PC-3 (cell line): ENCODE measurements around the gene TTF1. TPM values are rescaled to one million over a fixed set of nuclear protein-coding genes. Genes with fewer than 3 reads are reported as not detected.

Experiments used
- ATAC-seq: fragments of 200-7000 bp; cut with Tn5 transposase; 2 replicates; pipeline ENCODE4 v1.9.1; 2020; ENCODE audit warnings: mild to moderate bottlenecking, moderate library complexity
- BruUV-seq: library from RNA; stranded (reverse); fragments of 400-500 nt; replicated peaks from 2 replicates; lab custom pipeline; 2021; lab: Mats Ljungman, UMichigan
- CTCF ChIA-PET: fragments of 300-600 bp; sonication (Branson Sonifier 250); formaldehyde crosslinking; loops from one replicate; lab custom pipeline; 2022; ENCODE audit warnings: antibody characterized with exemption; lab: Charles Lee
- POLR2A ChIA-PET: fragments of 300-600 bp; sonication (Branson Sonifier 250); formaldehyde crosslinking; loops from one replicate; lab custom pipeline; 2022; ENCODE audit warnings: antibody characterized with exemption; ENCODE audit not compliant: unreplicated experiment; lab: Charles Lee
- DNase-seq: peaks from one replicate; pipeline ENCODE4 v3.0.0-alpha.2; 2015
- H2AFZ ChIP-seq: fragments of 300-600 bp; sonication (generic); 2 replicates; pipeline ENCODE4 v1.6.0; 2016; ENCODE audit warnings: antibody characterized with exemption, low read length
- H3F3A ChIP-seq: fragments of 300-600 bp; sonication (generic); one replicate; pipeline ENCODE4 v1.6.0; 2017; ENCODE audit warnings: antibody characterized with exemption, low read length, control low read depth, mild to moderate bottlenecking; ENCODE audit not compliant: unreplicated experiment
- H3K27ac ChIP-seq: fragments of 300-600 bp; sonication (generic); 2 replicates; pipeline ENCODE4 v1.5.1; 2016; ENCODE audit warnings: mild to moderate bottlenecking, low read length
- H3K27me3 ChIP-seq: fragments of 300-600 bp; sonication (generic); 2 replicates; pipeline ENCODE4 v1.6.1; 2016; ENCODE audit warnings: low read length, mixed read lengths
- H3K36me3 ChIP-seq: fragments of 300-600 bp; sonication (generic); 2 replicates; pipeline ENCODE4 v1.6.1; 2016; ENCODE audit warnings: low read depth, mixed run types, low read length, mixed read lengths
- H3K4me1 ChIP-seq: fragments of 300-600 bp; sonication (generic); 2 replicates; pipeline ENCODE4 v1.5.1; 2016; ENCODE audit warnings: low read length; ENCODE audit not compliant: insufficient read depth
- H3K4me2 ChIP-seq: fragments of 300-600 bp; sonication (generic); 2 replicates; pipeline ENCODE4 v1.6.0; 2016; ENCODE audit warnings: low read length
- H3K4me3 ChIP-seq: fragments of 300-600 bp; sonication (generic); 2 replicates; pipeline ENCODE4 v1.5.1; 2016; ENCODE audit warnings: mild to moderate bottlenecking, low read length, mixed read lengths
- H3K79me2 ChIP-seq: fragments of 300-600 bp; sonication (generic); 2 replicates; pipeline ENCODE4 v1.6.1; 2017; ENCODE audit warnings: low read length, mixed read lengths
- H3K9ac ChIP-seq: fragments of 300-600 bp; sonication (generic); 2 replicates; pipeline ENCODE4 v1.6.0; 2016; ENCODE audit warnings: mild to moderate bottlenecking, low read length
- H3K9me2 ChIP-seq: fragments of 300-600 bp; sonication (generic); replicated peaks from 2 replicates; pipeline ENCODE4 v1.6.1; 2016; ENCODE audit warnings: mixed run types, low read length, mixed read lengths
- H3K9me3 ChIP-seq: fragments of 300-600 bp; sonication (generic); 2 replicates; pipeline ENCODE4 v1.6.1; 2016; ENCODE audit warnings: low read length, mixed read lengths
- H4K20me1 ChIP-seq: fragments of 300-600 bp; sonication (generic); 2 replicates; pipeline ENCODE4 v1.6.1; 2016; ENCODE audit warnings: low read length, mixed read lengths
- CTCF ChIP-seq: fragments of 300-600 bp; sonication (generic); conservative IDR thresholded peaks from 2 replicates; pipeline ENCODE4 v1.5.1; 2017; ENCODE audit warnings: antibody characterized with exemption, low read depth, mild to moderate bottlenecking, low read length
- EZH2 ChIP-seq: fragments of 300-600 bp; sonication (generic); IDR thresholded peaks from one replicate; pipeline ENCODE4 v1.6.1; 2017; ENCODE audit warnings: antibody characterized with exemption, mild to moderate bottlenecking, low read length; ENCODE audit not compliant: unreplicated experiment
- EZH2phosphoT487 ChIP-seq: fragments of 300-600 bp; sonication (generic); IDR thresholded peaks from 2 replicates; pipeline ENCODE4 v1.6.1; 2018; ENCODE audit warnings: mild to moderate bottlenecking, antibody characterized with exemption, low read length, borderline replicate concordance
- intact Hi-C: fragments of 100-400 bp; cut with micrococcal nuclease; formaldehyde crosslinking; loops from 2 replicates; pipeline ENCODE4 v1.9.0; 2023
- total RNA-seq: library from RNA; depleted of rRNA; stranded (reverse); fragments of >200 nt; gene quantifications from 2 replicates; pipeline ENCODE4 v1.2.3, GENCODE V29; 2014

Gene TTF1
- total RNA-seq, 1 experiment from 2014 or later: 9.6 TPM

- Histone ChIP-seq H4K20me1 (no peaks in the 10 kb centered on the region), H3K4me2 (no peak overlapping the region), H3K4me3 (no peak overlapping the region), H3K27me3 (peaks cover 35% of the 10 kb centered on the region), H3K79me2 (no peaks in the 10 kb centered on the region), H3K27ac (no peak overlapping the region), H3K4me1 (no peaks in the 10 kb centered on the region), H3K9ac (no peak overlapping the region), H3K36me3 (no peaks in the 10 kb centered on the region), H3F3A (no peaks in the 10 kb centered on the region), H3K9me2 (no peaks in the 10 kb centered on the region), H2AFZ (no peak overlapping the region), H3K9me3 (no peaks in the 10 kb centered on the region)
- ChIA-PET CTCF (no interaction called here), POLR2A (no interaction called here)
- ATAC-seq (peak; percentile 42; the same call in 1 of the 2 replicates), DNase-seq (no peak)
- intact Hi-C loops: no loop called here
- BruUV-seq: no TSS peak
- no peak for TF ChIP-seq CTCF
These were observed 20.2 kb upstream of the TTF1 start for GRCh38 chr9:132426639-132427414.

GRCh38 chr9:132425675-132426062, 19.0 kb upstream of the TTF1 start:
- DNase-seq (no peak), ATAC-seq (no peak)
- ChIA-PET CTCF (no interaction called here), POLR2A (no interaction called here)
- H3K4me3 ChIP-seq: no peak overlapping the region
- H3K79me2 ChIP-seq: no peaks in the 10 kb centered on the region
- TF ChIP-seq EZH2: no peak
- no peak for TF ChIP-seq CTCF
- TF ChIP-seq EZH2phosphoT487: no peak
- no peaks in the 10 kb centered on the region for H3K36me3 ChIP-seq
- peaks cover 31% of the 10 kb centered on the region for H3K27me3 ChIP-seq
- intact Hi-C loops: no loop called here
- no peak overlapping the region for H3K4me2 ChIP-seq
- no peaks in the 10 kb centered on the region for H4K20me1 ChIP-seq
- no TSS peak for BruUV-seq
- no peak overlapping the region for H3K9ac ChIP-seq
- no peaks in the 10 kb centered on the region for H3K9me2 ChIP-seq
- no peak overlapping the region for H2AFZ ChIP-seq
- no peaks in the 10 kb centered on the region for H3K9me3 ChIP-seq
- no peaks in the 10 kb centered on the region for H3K4me1 ChIP-seq
- no peaks in the 10 kb centered on the region for H3F3A ChIP-seq
- H3K27ac ChIP-seq: no peak overlapping the region

- Histone ChIP-seq H4K20me1 (no peaks in the 10 kb centered on the region), H3K9ac (no peak overlapping the region), H3F3A (no peaks in the 10 kb centered on the region), H3K4me1 (no peaks in the 10 kb centered on the region), H3K27me3 (peaks cover 25% of the 10 kb centered on the region), H3K79me2 (no peaks in the 10 kb centered on the region), H3K27ac (no peak overlapping the region), H3K4me2 (no peak overlapping the region), H3K36me3 (no peaks in the 10 kb centered on the region), H2AFZ (no peak overlapping the region), H3K4me3 (no peak overlapping the region), H3K9me3 (no peaks in the 10 kb centered on the region), H3K9me2 (no peaks in the 10 kb centered on the region)
- BruUV-seq: no TSS peak
- intact Hi-C loops: no loop called here
- no peak for DNase-seq
- ChIA-PET POLR2A (no interaction called here), CTCF (no interaction called here)
- ATAC-seq: no peak
- TF ChIP-seq EZH2phosphoT487: no peak
- TF ChIP-seq CTCF: no peak
- no peak for TF ChIP-seq EZH2
These were observed 18.4 kb upstream of the TTF1 start for GRCh38 chr9:132424857-132425674.
